IMR-90 (cell line): ENCODE data around the gene GGT6.

Experiments
- CTCF ChIP-seq: conservative IDR thresholded peaks from 2 replicates; pipeline ENCODE4 v1.5.1; 2012; ENCODE audit warnings: mild to moderate bottlenecking, low read depth, low read length, improper control_type of control experiment
- MAZ ChIP-seq: IDR thresholded peaks from 2 replicates; pipeline ENCODE4 v1.6.1; 2012; ENCODE audit warnings: low read depth, mild to moderate bottlenecking, low read length, improper control_type of control experiment, moderate library complexity, borderline replicate concordance
- POLR2A ChIP-seq: IDR thresholded peaks from 2 replicates; pipeline ENCODE4 v1.6.1; 2012; ENCODE audit warnings: mild to moderate bottlenecking, low read depth, low read length
- RFX5 ChIP-seq: IDR thresholded peaks from 2 replicates; pipeline ENCODE4 v1.8.0; 2012; ENCODE audit warnings: low read depth, mild to moderate bottlenecking, low read length, moderate library complexity
- USF2 ChIP-seq: fragments of 150-350 bp; IDR thresholded peaks from 2 replicates; pipeline ENCODE4 v1.6.1; 2017; ENCODE audit warnings: mild to moderate bottlenecking, antibody characterized with exemption, low read length, low read depth

- TF ChIP-seq CTCF (no peak), USF2 (no peak), POLR2A (no peak), MAZ (no peak), RFX5 (no peak)
These were observed 17.1 kb upstream of the GGT6 start for GRCh38 chr17:4577386-4577993.
